Activated CD4-positive, alpha-beta T cell treated with anti-CD3 and anti-CD28 coated beads, Interleukin-2, amount 50 U/mL, for 4 hours (primary cell): ENCODE data around the gene GET3.
"Not testable (repeated sequence)": the region's sequence is repeated elsewhere in the genome, so short reads cannot be mapped to it uniquely, and the experiment has no call there.

ENCODE experiments used
- DNase-seq, 2 experiments: peaks; one replicate each; pipeline ENCODE4 v3.0.0-alpha.2; 2020

Gene GET3

DNA sequence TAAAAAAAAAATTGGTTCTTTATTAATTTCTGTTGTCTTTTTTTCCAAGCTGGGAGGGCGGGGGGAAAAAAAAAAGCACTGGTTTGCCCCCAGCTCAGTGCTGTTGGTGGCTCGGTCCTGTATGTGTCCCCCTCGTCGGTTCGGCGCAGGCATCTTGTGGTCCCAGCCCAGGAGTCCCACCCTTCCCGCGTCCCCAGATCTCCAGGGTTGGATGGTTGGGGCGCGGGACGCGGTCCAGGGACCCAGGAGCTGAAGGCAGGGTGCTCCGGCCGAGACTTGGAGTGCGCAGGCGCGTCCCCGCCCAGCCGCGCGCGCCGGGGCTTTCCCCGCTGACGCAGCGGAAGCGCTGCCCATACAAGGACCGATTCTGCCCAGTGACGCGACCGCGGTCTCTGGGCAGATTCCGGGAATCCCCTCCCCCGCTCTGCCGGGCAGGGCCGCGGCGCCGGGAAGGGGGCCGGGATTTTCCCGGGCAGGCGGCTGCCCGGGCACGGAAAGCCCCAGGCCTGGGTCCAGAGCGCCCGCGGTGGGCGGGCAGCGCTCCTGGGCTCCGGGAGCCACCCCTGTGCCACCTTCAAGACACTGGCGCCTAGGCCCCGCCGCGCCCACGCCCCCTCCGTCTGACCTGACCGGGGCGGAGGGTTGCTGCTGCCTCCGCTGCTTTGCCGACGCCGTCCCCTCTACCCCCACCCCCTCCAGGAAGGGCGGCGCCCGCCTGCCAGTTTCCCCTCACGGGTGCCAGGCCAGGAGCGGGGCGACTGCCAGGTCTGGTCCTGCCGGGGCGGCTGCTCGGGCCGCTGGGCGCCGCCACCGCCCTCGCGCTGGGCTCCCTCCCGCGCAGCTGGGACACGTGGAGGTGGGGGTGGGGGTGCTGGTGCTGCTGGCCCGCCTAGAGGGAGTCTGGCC is 56.2 kb downstream of the GET3 start:
- DNase-seq = peak; percentile 92 to 95

- no peak for DNase-seq
Observed at GRCh38 chr19:12794196-12794941, 57.1 kb downstream of the GET3 start.

- no peak for DNase-seq
Observed at GRCh38 chr19:12794971-12795381, 57.7 kb downstream of the GET3 start.

DNA sequence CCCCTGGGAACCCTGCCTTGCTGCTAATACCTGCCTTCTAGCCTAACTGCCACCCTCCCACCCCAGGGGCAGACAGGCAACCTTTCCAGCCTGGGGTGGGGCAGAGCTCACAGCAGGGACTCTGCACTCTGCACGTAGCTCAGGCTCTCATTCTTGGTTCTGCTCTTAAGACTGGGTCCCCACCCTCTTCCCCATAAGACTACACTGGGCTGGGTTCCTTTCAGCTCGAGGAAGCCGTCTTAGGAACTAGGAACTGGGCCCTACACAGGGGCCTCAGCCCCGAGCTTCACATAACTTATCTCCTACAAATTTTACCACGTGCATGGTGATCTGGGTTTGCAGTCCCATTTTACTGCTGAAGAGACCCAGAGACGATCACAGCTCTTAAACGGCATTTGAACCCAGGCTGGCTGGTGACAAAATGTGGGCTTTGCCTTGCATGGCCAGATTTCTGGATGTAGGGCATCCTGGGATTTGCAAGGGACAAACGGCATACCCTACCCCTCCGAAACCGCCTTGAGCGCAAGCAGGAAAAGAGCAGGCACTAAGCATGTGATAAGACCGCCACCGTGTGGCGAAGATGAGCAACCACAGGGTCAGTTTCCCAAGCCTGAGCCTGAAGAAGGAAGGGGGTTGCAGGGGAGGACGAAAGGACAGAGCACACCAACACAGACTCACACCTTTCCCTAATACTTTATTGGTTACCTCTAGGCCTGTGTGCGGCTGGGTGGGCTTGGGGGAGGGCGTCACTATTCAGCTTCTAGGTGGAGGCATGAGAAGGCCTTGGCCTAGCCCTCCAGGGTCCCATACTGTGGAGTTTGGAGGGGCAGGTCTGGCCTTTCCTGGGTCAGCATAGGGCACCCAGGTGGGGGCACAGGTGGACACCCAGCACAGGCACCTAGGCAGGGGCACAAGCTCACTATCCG is 59.1 kb downstream of the GET3 start:
- peak; percentile 66 to 70 for DNase-seq

DNA sequence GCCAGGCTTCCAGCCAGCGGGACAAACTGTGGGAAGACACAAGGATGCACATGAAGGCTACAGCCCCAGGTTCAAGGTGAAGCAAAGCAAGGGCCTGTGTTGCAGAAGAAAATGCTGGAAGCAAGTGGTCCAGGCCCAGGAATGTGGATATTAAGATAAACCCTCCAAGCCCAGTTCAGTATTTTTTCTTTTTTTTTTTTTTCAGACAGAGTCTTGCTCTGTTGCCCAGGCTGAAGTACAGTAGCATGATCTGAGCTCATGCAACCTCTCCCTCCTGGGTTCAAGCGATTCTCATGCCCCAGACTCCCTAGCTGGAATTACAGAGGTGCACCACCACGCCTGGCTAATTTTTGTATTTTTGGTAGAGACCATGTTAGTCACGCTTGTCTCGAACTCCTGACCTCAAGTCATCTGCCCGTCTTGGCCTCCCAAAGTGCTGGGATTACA is 59.9 kb downstream of the GET3 start:
- no peak for DNase-seq

GRCh38 chr19:12797607-12798006 is 60.3 kb downstream of the GET3 start:
- DNase-seq = not testable (repeated sequence)
